Embryonic facial prominence (tissue), 1 donor: ENCODE results near the gene GNAT3.

ENCODE experiments used
- DNase-seq: peaks from one replicate; pipeline ENCODE4 v3.0.0-alpha.2; 2016; ENCODE audit errors: extremely low spot score

The GNAT3 gene

DNA sequence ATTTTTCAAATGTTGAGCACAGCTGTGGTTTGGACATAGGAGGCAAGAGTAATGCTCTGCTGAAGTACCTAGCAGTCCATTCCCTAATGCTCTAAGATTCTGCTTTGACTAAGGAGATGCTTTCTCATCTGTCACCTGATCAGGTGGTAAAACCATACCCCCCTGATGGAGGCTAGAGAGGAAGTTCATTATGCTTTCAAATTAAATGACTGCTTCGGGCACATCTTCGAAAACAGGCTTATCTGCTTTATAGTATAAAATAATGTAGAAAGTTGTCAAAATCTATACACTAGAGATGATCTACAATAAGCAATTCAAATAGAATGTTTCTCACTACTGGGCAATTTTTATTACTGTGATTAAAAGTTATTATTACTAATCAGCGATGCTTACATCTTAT lies at the start of gene GNAT3:
Gene GNAT3 (minus strand): TSS at position 101 of the 400 bp plus-strand sequence. CDS start 138 bp downstream, outside the sequence.
- no peak for DNase-seq

DNA sequence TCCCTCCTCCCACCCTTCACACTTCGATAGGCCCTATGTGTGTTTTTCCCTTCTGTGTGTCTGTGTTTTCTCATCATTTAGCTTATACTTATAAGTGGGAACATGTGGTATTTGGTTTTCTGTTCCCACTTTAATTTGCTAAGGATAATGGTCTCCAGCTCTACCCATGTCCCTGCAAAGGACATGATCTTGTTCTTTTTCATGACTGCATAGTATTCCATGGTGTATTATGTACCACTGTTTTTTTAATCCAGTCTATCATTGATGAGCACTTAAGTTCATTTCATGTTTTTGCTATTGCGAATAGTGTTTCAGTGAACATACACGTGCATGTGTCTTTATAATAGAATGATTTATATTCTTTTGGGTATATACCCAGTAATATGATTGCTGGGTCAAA lies 46.3 kb upstream of the GNAT3 start:
- DNase-seq: no peak

DNA sequence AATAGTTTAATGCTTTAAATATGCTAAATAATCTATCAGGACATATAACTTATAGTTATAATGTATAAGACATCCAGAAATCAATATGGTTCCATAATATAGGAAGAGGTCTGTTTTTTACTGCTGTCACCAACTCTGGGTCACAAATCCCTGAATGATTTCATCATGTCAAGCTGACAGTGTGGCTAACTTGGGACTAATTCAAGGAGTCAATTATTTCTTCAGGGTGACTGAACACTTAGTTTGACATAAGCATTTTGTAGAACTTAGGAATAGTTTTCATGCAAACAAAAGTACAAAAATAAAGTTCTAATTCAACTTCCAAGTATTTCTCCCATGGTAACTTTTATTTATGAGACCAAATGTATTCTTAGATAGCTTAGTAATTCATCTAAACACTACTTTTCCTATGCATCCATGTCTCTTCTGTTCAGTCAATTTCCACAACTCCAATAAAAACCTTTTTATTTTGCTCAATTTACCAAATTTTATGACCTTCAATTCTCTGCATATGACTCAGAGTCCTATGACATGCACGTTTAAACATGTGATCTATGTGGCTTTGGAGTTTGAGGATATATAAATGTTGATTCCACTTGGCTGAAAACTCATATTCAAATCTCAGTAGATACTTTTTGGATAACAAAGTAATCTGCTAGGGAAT lies 40.3 kb upstream of the GNAT3 start:
- DNase-seq: no peak

DNA sequence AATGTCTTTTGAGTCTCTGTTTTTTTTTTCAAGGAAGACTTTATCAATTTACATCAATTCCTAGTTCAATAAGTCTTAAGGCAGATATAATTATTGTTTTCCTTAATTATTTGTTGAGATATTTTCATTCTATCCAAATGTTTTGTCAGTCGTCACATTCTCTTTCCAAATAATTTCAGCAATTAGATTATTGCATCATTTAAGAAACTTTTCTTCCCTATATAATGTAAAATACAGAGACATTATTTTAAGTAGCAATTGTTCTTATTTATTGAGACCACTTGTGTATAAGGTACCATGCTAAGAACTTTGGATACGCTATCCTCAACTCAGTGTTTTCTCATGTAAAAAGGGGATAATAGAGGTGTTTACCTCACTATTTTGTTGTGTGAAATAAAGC lies 38.1 kb upstream of the GNAT3 start:
- no peak for DNase-seq

DNA sequence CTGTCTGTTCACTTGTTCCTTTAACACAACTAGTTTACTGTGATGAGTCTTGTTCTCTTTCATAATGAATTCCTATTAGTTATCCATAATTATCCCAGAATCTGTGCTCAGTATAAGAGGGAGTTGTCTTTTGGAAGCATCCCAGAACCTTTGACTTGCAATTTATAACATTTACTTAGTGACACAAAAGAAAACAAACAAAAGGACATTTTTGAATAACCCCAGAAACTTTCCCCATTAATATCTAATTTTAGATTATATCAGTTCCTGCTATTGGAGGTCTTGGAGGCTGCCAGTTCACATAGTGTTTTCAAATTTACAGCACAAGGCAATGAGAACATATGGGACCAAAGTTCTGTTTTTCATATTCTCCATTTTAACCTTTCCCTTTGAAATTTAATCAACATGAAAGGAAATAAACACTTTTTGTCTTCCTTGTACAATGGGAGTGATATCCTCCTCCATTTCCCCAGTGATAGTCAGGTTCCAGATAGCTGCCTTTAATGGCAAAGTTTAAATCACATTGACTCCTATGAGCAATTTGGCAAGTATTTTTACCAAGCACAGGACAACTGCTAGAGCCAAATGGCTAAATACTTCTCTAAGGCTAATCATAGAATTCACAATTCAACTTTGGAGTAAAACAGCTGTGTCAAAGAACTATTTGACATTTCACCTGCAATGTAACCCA lies 37.1 kb upstream of the GNAT3 start:
- DNase-seq: no peak

DNA sequence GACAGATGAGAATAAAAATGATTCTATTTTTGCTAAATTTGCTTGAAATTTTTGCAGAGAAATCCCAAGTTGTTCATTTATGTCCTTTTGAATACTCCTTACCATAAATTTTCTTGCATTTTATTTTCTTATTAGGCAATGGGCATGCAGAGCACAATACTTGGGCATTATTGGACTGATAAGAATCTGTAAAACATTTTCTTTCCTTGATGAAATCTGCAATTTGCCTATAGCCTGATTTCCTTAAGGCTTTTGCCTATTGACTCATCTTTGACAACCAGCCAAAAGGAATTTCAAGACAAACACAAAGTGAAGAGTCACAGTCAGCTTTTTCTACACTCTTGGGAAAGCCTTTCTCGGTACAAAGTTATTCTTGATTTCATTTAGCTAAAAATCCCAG lies 30.5 kb upstream of the GNAT3 start:
- no peak for DNase-seq

DNA sequence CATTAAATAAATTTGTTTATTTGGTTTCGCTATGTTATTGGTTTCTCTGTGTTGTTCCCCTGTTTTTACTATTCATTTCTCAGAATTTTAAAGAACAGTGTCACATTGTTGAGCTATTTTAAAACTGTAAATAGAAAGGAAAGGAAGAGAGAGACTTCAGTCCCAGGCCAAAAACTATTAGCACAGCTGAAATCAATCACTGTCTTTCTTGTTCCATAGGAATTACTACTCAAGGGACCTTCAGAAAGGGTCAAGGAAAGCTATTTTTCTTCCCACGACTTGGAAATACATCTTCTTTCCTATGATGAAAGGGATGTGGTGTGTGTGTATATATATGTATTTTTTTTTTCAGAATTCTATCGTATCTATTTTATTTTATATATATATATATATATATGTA lies 29.0 kb upstream of the GNAT3 start:
- DNase-seq: no peak

DNA sequence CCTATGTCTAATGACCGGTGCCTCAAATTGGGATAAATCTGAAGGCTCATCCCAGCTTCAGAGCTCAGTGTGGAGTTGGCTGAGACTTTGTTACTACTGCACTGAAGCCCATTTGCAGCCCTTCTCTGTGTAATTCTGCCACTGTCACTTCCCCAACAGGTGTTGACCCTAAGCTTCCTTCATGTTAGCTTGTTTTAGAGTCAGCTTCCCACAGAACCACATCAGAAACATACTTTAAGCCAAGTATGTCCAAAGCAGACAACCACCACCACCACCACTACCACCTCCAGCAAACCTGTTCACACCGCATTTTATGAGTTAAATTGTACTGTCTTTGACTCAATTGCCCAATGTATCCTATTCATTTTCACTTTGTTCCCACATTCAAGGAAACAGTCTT lies 25.2 kb upstream of the GNAT3 start:
- no peak for DNase-seq

DNA sequence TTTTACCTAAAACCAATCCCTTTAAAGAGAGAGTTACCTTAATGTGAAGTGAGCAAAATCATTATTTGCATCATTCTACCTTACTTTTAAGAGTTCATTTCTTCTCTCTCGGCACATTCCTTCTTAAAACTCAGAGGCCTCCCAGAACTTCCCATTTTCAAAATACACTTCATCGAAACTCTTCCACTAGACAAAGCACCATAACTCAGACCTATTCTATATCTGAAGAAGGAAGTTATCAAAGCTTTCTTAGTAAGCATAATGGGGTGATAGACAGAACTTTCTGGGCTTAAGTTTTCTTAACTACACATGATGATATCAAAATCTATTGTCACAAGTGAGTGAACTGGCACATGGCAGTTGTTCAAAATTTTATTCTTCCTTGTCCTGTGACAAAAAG lies 24.6 kb upstream of the GNAT3 start:
- DNase-seq: no peak

DNA sequence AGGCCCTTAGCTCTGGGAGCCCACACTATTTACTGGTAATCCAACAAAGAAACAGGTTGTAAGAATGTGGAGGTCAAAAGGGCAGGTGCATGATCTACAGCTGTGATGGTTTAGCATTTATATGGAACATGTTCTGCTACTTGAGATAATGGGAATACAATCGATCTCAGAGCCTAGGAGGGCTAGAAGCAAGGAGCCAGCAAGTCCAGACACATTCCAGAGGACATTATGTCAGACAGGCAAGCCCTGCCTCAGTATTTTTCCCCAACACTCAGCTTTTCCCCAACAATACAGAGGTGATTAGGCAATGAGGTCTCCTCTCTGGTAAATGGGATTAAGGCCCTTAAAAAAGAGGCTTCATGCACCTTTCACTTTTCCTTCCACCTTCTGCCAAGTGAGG lies 21.4 kb upstream of the GNAT3 start:
- no peak for DNase-seq

DNA sequence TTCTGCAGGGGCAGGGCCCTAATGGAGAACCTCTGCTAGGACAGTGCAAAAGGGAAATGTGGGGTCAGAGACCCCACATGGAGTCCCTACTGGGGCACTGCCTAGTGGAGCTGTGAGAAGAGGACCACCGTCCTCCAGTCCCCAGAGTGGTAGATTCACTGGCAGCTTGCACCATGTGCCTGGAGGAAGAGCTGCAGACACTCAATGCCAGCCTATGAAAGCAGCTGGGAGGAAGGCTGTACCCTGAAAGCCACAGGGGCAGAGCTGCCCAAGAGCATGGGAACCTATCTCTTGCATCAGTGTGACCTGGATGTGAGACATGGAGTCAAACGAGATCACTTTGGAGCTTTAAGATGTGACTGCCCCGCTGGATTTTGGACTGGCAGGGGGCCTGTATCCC lies 20.3 kb upstream of the GNAT3 start:
- DNase-seq: no peak

DNA sequence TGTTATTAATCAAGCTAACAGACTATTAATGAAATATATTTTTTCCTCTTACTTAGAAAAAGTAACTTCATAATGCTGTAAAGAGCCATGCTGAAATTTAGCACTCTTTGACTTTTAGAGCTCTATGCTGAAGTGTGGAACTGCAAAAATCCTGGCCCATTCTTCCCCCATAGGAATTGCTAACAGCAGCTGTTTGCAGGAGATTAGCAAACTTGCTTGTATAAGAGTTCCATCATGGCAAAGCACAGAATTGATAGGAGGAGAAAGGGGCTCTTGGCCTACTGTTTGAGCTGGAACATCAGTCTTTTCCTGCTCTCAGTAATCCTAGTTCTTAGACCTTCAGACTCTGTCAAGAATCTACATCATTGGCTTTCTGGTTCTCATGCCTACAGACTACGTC lies 18.3 kb upstream of the GNAT3 start:
- no peak for DNase-seq

DNA sequence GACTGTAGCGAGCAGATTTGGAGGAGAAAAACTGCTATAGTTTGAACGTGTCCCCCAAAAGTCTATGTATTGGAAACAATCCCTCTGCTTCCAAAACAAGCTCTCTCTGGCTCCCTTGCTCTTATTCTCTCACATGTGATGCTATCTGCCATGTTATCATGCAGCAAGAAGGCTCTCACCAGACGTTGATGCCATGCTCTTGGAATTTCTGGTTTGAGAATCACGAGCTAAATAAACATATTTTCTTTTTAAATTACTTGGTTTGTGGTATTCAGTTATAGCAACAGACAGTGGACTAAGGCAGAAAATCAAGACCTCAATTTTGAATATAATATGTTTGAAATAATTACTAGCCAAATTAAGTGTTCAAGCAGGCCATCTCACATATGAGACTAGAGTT lies 17.5 kb upstream of the GNAT3 start:
- no peak for DNase-seq

DNA sequence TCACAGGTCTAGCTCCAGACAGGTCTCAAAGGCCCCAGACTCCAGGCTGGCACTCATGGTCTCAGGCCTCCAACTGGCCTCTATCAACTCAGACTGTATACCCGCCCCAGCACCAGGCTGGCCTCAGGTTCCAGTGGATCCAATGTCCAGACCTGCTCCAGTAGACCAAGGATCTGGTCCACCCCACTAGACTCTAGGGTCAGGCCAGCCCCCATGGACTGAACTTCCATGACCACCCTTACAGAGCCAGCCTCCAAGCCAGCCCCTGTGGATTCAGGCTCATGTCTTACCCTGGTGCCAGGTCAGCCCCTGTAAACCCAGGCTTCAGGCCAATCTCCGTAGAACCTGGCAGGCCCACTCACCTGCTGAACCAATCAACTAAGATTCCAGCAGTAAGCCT lies 16.8 kb upstream of the GNAT3 start:
- DNase-seq: no peak

DNA sequence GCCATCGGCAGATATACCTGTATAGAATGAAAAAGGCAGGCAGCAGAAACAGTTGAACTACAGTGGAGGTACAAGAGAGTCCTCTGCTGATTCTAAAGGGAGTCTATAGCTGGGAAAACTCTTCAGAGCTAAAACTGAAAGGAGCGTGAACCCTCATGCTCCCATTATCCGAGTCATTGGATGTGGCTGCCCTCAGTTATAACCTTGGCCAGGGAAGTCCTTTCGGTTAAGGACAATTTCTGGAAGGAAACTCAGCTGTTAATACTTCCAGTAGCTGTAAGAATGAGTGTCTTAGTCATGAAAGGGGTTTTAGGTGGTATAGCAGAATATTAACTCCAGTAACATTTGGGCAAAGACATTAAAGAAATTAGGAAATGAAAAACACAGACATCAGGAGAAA lies 14.6 kb upstream of the GNAT3 start:
- no peak for DNase-seq

DNA sequence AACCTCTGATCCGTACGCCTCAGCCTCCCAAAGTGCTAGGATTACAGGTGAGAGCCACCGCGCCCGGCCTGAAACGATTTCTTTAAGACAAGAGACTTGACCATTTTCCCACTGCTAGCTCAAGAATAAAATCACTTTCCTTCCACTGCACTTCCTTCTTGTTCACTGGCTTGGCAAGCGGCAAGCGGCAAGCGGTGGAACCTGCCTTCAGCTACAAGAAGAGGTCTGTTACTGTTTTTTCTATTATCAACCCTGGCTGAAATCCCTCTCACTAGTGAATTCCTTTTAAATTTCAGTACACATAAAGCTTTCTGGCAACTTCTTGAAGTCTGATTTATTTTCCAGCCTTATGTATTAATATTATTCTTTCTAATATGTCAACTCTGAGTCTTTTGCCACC lies 12.8 kb upstream of the GNAT3 start:
- DNase-seq: no peak

DNA sequence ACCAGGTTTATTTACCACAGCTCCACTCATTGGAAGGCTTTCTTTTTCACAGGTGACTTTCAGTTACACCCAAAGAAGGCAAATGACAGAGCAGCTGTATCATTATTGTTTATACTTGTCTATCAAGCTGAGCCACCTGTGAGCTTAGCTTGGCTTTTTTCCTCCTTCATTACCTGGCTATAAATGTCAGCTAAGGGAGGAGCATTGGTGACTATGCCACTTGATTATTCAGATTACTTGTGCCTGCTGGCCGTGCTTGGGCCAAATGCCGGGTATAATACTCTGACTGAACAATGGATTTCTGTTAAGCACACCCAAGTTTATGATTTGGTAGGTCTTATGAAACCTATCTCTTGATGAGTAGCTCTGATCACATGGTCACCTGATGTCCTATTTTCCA lies 9.9 kb upstream of the GNAT3 start:
- DNase-seq: no peak

DNA sequence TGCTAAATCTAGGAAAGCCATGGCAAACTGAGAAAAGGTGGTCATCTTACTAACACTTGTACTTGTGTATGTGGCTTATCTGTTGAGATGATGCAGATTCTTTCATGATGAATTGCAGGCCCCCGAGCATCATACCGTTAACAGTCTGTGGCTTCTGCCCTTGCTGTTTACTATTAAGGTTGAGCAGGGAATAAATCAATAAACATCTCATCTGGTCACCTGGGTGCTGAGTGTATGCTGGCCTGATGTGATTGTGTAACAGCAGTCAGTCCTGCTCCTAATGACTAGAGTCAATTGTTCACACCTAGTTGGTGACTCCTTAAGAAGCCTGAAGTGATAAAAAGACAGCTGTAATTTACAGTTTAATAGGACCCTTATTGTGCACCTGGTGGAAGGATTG lies 8.3 kb upstream of the GNAT3 start:
- no peak for DNase-seq

DNA sequence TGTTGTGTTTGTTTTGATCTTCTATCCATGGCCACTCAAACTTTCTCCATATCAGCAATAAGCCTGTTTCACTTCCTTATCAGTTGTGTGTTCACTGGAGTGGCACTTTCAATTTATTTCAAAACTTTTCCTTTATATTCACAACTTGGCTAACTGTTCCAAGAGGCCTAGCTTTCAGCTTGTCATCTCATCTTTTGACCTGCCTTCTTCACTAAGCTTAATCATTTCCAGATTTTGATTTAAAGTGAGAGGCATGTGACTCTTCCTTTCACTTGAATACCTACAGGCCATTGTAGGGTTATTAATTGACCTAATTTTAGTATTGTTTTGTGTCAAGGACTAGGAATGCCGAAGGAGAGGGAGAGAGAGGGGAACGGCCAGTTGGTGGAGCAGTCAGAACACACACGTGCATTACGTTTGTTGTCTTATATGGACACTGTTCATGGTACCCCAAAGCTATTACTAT lies 5.5 kb upstream of the GNAT3 start:
- DNase-seq: no peak

DNA sequence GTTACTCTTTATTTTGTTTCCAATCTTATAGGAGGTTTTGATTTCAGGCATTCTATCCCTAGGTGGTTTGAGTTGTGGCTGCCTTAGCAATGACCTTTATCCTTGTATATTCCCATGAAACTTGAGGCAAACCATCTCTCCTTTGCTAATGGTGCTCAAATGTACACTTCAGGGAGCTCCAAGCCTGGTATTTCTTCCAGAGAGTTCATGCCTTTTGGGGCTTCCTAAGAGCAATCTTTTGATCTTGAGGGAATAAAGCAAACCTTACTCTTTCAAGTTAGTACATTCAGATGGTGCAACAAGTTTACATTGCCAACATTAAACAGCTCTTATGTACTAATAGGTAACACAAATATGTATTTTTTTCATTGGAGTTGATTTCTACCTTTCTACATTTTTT lies 3.4 kb upstream of the GNAT3 start:
- DNase-seq: no peak

DNA sequence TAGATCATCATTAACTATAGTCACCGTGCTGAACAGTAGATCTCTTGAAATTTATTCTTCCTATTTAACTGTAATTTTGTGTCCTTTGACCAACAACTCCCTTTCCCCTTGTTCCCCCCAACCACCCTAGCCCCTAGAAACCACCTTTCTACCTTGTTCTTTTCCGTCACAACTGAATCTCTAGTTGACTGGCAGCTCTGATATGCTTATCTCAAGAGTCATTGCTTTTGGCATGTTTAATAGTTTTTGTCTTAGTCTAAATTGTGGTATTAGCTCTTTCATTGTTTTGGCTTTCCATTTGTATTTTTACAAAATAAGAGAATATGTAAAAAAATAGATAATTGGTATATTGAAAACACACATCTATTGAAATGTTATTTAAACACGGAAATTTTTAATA lies 1.8 kb downstream of the GNAT3 start:
- no peak for DNase-seq

DNA sequence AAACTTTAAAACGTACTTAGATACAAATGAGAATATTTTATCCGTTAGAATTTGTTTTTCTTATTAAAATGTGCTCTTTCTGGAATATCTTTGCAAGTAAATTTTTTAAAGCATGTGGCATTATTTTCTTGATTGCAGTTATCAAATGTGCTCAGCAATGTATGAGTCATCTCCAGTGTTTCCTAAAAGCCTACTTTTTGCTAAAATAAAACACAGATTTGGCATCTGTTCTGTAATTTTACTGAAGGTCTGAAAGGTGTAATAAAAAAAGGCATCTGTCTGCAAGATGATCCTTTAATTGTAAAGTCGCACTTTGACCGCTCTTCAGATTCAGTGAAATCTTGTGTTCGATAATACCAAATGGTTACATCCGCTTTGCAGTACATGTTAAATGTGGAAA lies 3.4 kb downstream of the GNAT3 start:
- no peak for DNase-seq

DNA sequence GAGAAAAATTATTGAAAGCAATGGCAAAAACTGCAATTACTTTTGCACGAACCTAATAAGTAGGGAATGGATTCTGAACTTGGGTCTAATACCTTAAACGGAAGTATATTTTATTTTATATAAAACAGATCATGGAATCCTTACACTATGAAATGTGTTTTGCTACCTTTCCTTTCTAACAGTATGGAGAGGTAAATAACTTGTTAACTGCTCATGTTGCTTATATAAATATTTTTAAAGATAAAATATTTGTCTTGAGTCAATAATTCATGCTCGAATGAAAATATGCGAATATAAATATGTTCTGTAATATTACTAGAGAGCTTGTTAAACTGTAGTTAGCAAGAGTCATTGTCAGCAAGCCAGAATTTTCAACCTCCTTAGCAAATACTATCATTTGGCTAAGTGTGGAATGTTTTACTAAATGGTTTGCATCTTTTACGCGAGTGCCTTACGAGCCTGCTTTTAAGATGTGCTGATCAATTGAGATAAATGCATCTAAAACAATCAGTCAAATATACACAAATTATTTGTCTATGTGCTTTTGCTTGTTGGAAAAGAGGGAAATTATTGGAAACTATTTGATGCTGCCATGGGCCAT lies 5.9 kb downstream of the GNAT3 start:
- no peak for DNase-seq
